Measurements from ENCODE around the gene NCOR2. TPM values are rescaled to one million over a fixed set of nuclear protein-coding genes. Genes with fewer than 3 reads are reported as not detected.

The NCOR2 gene
- total RNA-seq, 3 donors from 2014 or later (not counting 1 experiment from before 2014, with no cell fraction given): 109 to 126 (median 125) TPM

DNA sequence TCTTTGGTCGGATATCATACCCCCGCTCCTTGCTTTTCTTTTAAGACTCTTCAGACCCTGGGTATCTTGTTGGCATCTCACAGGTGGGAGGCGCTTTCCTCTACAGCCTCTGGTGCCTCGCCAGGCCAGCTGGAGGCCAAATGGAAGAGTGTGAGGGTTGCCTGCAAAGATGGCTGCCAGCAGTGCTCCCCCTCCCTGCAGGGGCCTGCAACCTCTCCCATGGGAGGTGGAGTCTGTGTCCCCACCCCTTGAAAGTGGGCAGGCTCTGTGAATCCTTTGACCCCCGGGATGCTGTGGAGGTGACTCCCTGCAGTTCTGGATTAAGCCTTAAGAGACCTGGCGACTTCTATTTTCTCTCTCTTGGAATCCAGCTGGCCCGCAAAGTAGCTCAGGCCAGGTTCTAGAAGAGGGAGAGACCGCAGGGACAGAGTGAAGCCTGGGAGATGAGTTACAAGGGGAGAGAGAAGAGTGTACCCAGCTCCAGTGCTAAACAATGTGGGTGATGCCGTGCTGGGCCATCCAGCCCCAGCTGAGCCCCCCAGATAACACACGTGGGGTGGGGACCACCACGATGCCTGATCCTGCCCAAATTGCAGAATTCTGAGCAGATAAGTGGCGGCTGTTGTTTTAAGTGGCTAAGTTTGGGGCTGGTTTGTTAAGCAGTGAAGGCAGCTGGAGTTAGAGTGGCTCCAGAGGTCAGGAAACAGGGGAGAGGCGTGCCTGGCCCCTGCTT lies 37.9 kb upstream of the NCOR2 start:
- Histone ChIP-seq H3K27me3 (ENCODE audit: control insufficient read depth, insufficient read depth, low read length) (peaks cover 6% of the 10 kb centered on the region), H3K9me3 (ENCODE audit: control insufficient read depth, insufficient read depth, low read length) (no peaks in the 10 kb centered on the region), H3K36me3 (ENCODE audit: control insufficient read depth, insufficient read depth, low read length) (no peaks in the 10 kb centered on the region), H3K27ac (ENCODE audit: low read length) (no peak overlapping the region), H3K4me3 (ENCODE audit: low read length) (no peak overlapping the region), H3K4me1 (ENCODE audit: control insufficient read depth, insufficient read depth, low read length) (peaks cover 23% of the 10 kb centered on the region)
- intact Hi-C loops (cut with micrococcal nuclease): no loop called here
- 63% methylated on average over 13 of the region's 13 CpGs for WGBS (ENCODE audit: insufficient coverage)
- TF ChIP-seq, protein P1, sequence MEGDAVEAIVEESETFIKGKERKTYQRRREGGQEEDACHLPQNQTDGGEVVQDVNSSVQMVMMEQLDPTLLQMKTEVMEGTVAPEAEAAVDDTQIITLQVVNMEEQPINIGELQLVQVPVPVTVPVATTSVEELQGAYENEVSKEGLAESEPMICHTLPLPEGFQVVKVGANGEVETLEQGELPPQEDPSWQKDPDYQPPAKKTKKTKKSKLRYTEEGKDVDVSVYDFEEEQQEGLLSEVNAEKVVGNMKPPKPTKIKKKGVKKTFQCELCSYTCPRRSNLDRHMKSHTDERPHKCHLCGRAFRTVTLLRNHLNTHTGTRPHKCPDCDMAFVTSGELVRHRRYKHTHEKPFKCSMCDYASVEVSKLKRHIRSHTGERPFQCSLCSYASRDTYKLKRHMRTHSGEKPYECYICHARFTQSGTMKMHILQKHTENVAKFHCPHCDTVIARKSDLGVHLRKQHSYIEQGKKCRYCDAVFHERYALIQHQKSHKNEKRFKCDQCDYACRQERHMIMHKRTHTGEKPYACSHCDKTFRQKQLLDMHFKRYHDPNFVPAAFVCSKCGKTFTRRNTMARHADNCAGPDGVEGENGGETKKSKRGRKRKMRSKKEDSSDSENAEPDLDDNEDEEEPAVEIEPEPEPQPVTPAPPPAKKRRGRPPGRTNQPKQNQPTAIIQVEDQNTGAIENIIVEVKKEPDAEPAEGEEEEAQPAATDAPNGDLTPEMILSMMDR (IDR thresholded peaks at IDR 0.05): no peak
- Mint-ChIP-seq H3K27ac (no peak overlapping the region), H3K9me3 (no peaks in the 10 kb centered on the region), H3K36me3 (no peaks in the 10 kb centered on the region), H3K4me1 (peaks cover 9 to 16% of the 10 kb centered on the region in 2 donors), H3K27me3 (ENCODE audit: low read depth in 2 of 2) (peaks cover 34 to 38% of the 10 kb centered on the region in 2 donors), H3K4me3 (no peak overlapping the region)
- no peak for ATAC-seq
- DNase-seq: no peak

DNA sequence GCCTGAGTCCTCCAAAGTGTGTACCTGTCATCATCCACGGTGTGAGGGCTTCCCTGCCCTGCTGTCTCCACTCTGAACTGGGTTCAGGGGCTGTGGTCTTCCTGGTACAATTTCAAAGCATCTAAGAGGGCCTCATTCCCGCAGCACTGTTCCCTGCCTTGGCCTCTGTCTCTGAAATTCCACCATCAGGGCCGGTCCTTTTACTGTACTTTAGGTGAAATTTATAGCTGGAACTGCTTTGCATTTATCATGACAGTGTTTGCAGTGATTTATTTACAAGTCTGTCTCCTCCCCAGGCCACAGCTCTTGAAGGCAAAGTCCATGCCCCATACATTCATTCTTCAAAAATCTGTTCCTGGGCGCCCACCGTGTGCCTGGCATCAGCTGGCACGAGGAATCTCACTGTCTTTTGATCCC lies 36.9 kb upstream of the NCOR2 start:
- intact Hi-C loops (cut with micrococcal nuclease): no loop called here
- no peaks in the 10 kb centered on the region for H3K9me3 ChIP-seq (ENCODE audit: control insufficient read depth, insufficient read depth, low read length)
- no peak overlapping the region for H3K27ac ChIP-seq (ENCODE audit: low read length)
- ATAC-seq (no peak), DNase-seq (no peak)
- TF ChIP-seq, protein P1 (IDR thresholded peaks at IDR 0.05): no peak
- H3K4me1 Mint-ChIP-seq: peaks cover 9 to 11% of the 10 kb centered on the region in 2 donors
- no peak overlapping the region for H3K4me3 ChIP-seq (ENCODE audit: low read length)
- H3K4me3 Mint-ChIP-seq: no peak overlapping the region
- no peaks in the 10 kb centered on the region for H3K36me3 Mint-ChIP-seq
- WGBS (ENCODE audit: insufficient coverage): 87% methylated on average over 6 of the region's 6 CpGs
- H3K27ac Mint-ChIP-seq: no peak overlapping the region
- H3K4me1 ChIP-seq (ENCODE audit: control insufficient read depth, insufficient read depth, low read length): peaks cover 13% of the 10 kb centered on the region
- peaks cover 4% of the 10 kb centered on the region for H3K27me3 ChIP-seq (ENCODE audit: control insufficient read depth, insufficient read depth, low read length)
- peaks cover 28 to 32% of the 10 kb centered on the region in 2 donors for H3K27me3 Mint-ChIP-seq (ENCODE audit: low read depth in 2 of 2)
- no peaks in the 10 kb centered on the region for H3K9me3 Mint-ChIP-seq
- H3K36me3 ChIP-seq (ENCODE audit: control insufficient read depth, insufficient read depth, low read length): no peaks in the 10 kb centered on the region

DNA sequence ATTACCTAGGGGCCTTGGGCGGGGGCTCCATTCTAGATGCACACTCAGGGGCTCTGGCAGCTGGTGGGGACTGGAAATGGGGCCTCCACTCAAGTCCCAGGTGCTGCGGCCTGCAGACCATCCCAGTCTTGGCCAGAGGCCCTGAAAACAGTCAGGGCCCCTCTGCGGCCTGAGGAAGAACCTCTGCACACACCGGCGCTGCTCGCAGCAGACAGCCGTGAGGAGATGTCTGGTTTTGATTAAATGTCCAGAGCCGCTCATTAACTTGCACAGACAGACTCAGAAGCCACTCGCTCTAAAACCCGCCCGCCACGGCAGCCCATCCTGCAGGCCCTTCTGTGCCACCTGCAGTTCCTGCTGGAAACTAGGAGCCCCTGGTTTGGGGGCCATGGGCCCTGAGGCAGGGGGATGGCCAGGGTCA lies 36.4 kb upstream of the NCOR2 start:
- peaks cover 2% of the 10 kb centered on the region for H3K27me3 ChIP-seq (ENCODE audit: control insufficient read depth, insufficient read depth, low read length)
- H3K4me3 ChIP-seq (ENCODE audit: low read length): no peak overlapping the region
- Mint-ChIP-seq H3K36me3 (no peaks in the 10 kb centered on the region), H3K4me1 (peaks cover 6% of the 10 kb centered on the region in 2 donors), H3K4me3 (no peak overlapping the region), H3K9me3 (no peaks in the 10 kb centered on the region), H3K27me3 (ENCODE audit: low read depth in 2 of 2) (peaks cover 23 to 31% of the 10 kb centered on the region in 2 donors), H3K27ac (no peak overlapping the region)
- intact Hi-C loops (cut with micrococcal nuclease): no loop called here
- TF ChIP-seq, protein P1 (IDR thresholded peaks at IDR 0.05): no peak
- ATAC-seq: no peak
- H3K36me3 ChIP-seq (ENCODE audit: control insufficient read depth, insufficient read depth, low read length): no peaks in the 10 kb centered on the region
- no peak for DNase-seq
- no peak overlapping the region for H3K27ac ChIP-seq (ENCODE audit: low read length)
- 89% methylated on average over 12 of the region's 12 CpGs for whole genome bisulfite sequencing (ENCODE audit: insufficient coverage)
- H3K9me3 ChIP-seq (ENCODE audit: control insufficient read depth, insufficient read depth, low read length): no peaks in the 10 kb centered on the region
- peaks cover 9% of the 10 kb centered on the region for H3K4me1 ChIP-seq (ENCODE audit: control insufficient read depth, insufficient read depth, low read length)
